CD14-positive monocyte (primary cell): ENCODE results near the gene SOCS3. TPM values are rescaled to one million over a fixed set of nuclear protein-coding genes. Genes with fewer than 3 reads are reported as not detected.

ENCODE experiments used
- DNase-seq, 3 donors: peaks; one replicate each; pipeline ENCODE4 v3.0.0-alpha.2; 2011 to 2022
- H2AFZ ChIP-seq: 2 replicates; pipeline ENCODE4 v1.6.0; 2012; ENCODE audit warnings: mild to moderate bottlenecking, low read depth, low read length, inconsistent platforms; ENCODE audit not compliant: insufficient read depth, poor library complexity, severe bottlenecking
- H3K27ac ChIP-seq, 2 donors: 1 replicate in 1 of 2; 2 replicates in 1 of 2; pipeline ENCODE4 v1.5.1; 2012 to 2013; ENCODE audit warnings: low read length in 2 of 2, control low read depth in 1 of 2, inconsistent platforms in 1 of 2, low read depth in 1 of 2, mild to moderate bottlenecking in 1 of 2
- H3K27me3 ChIP-seq, 2 donors: one replicate each; pipeline versions ENCODE4 v1.6.0 to v1.6.1; 2011 to 2013; ENCODE audit warnings: low read length in 2 of 2; ENCODE audit not compliant: control insufficient read depth in 2 of 2, insufficient read depth in 2 of 2
- H3K36me3 ChIP-seq, 2 donors: replicated peaks in 1 of 2; 1 replicate in 1 of 2; 2 replicates in 1 of 2; pipeline versions ENCODE4 v1.5.1 to v1.6.1; 2012 to 2013; ENCODE audit warnings: low read length in 2 of 2, control low read depth in 1 of 2, inconsistent platforms in 1 of 2, mild to moderate bottlenecking in 1 of 2; ENCODE audit not compliant: insufficient read depth in 2 of 2, control insufficient read depth in 1 of 2
- H3K4me1 ChIP-seq, 2 donors: 1 replicate in 1 of 2; 2 replicates in 1 of 2; pipeline versions ENCODE4 v1.5.1 to v1.6.1; 2012 to 2013; ENCODE audit warnings: low read length in 2 of 2, control low read depth in 1 of 2, inconsistent platforms in 1 of 2, mild to moderate bottlenecking in 1 of 2, moderate library complexity in 1 of 2; ENCODE audit not compliant: insufficient read depth in 2 of 2, control insufficient read depth in 1 of 2
- H3K4me2 ChIP-seq: replicated peaks from 2 replicates; pipeline ENCODE3; 2012; ENCODE audit warnings: low read length, moderate library complexity, mild to moderate bottlenecking; ENCODE audit not compliant: poor library complexity, severe bottlenecking; ENCODE audit errors: extremely low read depth
- H3K4me3 ChIP-seq, 3 experiments: fragments of 200-600 bp in 1 of 3; sonication (generic) in 1 of 3; replicated peaks in 1 of 3; 1 replicate in 2 of 3; 2 replicates in 1 of 3; pipeline ENCODE4 v1.5.1; 2011 to 2013; ENCODE audit warnings: low read length in 3 of 3, mild to moderate bottlenecking in 3 of 3, control low read depth in 2 of 3, low read depth in 2 of 3, inconsistent platforms in 1 of 3, moderate library complexity in 1 of 3
- H3K79me2 ChIP-seq: 2 replicates; pipeline ENCODE4 v1.6.0; 2012; ENCODE audit warnings: mild to moderate bottlenecking, control low read depth, inconsistent platforms, low read length, moderate library complexity; ENCODE audit not compliant: insufficient read depth
- H3K9ac ChIP-seq: 2 replicates; pipeline ENCODE4 v1.6.0; 2017; ENCODE audit warnings: low read length, mild to moderate bottlenecking; ENCODE audit not compliant: insufficient read depth, poor library complexity, severe bottlenecking
- H3K9me3 ChIP-seq, 2 donors: replicated peaks in 1 of 2; 1 replicate in 1 of 2; 2 replicates in 1 of 2; pipeline versions ENCODE4 v1.5.1 to v1.6.1; 2012 to 2013; ENCODE audit warnings: low read length in 2 of 2, control low read depth in 1 of 2; ENCODE audit not compliant: control insufficient read depth in 1 of 2, insufficient read depth in 1 of 2
- H4K20me1 ChIP-seq: 2 replicates; pipeline ENCODE4 v1.6.0; 2012; ENCODE audit warnings: mild to moderate bottlenecking, low read length, control low read depth, moderate library complexity; ENCODE audit not compliant: insufficient read depth
- H3K27ac Mint-ChIP-seq, 7 donors: one replicate each; pipeline ENCODE4 v1.8.0; 2020; ENCODE audit warnings: mild to moderate bottlenecking in 7 of 7, mixed read lengths in 7 of 7, moderate library complexity in 6 of 7, inconsistent platforms in 2 of 7
- H3K27me3 Mint-ChIP-seq, 3 donors: one replicate each; pipeline ENCODE4 v1.8.0; 2021 to 2022; ENCODE audit warnings: low read depth in 3 of 3, mild to moderate bottlenecking in 3 of 3, mixed read lengths in 3 of 3, moderate library complexity in 3 of 3, inconsistent platforms in 1 of 3
- H3K36me3 Mint-ChIP-seq, 2 donors: one replicate each; pipeline ENCODE4 v1.8.0; 2020; ENCODE audit warnings: mixed read lengths in 2 of 2, inconsistent platforms in 1 of 2, mild to moderate bottlenecking in 1 of 2
- H3K4me1 Mint-ChIP-seq: one replicate; pipeline ENCODE4 v1.8.0; 2020; ENCODE audit warnings: mild to moderate bottlenecking, mixed read lengths
- H3K4me3 Mint-ChIP-seq, 2 donors: one replicate each; pipeline ENCODE4 v1.8.0; 2020; ENCODE audit warnings: mild to moderate bottlenecking in 2 of 2, mixed read lengths in 2 of 2, moderate library complexity in 1 of 2
- H3K9me3 Mint-ChIP-seq, 7 donors: one replicate each; pipeline ENCODE4 v1.8.0; 2020 to 2022; ENCODE audit warnings: mixed read lengths in 7 of 7, mild to moderate bottlenecking in 6 of 7, moderate library complexity in 6 of 7, inconsistent platforms in 2 of 7
- WGBS: methylation state at CpG from one replicate; pipeline ENCODE4 v1.1.5; 2013; ENCODE audit warnings: missing lambda C conversion rate; ENCODE audit not compliant: insufficient coverage; 5-methylcytosine and 5-hydroxymethylcytosine counted together
- intact Hi-C, 2 donors: fragments of 100-400 bp; cut with micrococcal nuclease; formaldehyde crosslinking; loops; one replicate each; pipeline versions ENCODE4 v1.15.0 to v1.15.1; 2023
- polyA plus RNA-seq, 3 donors: library from polyadenylated mRNA; depleted of rRNA in 1 of 3; unstranded in 2 of 3; stranded (reverse) in 1 of 3; fragments of 300-500 nt in 2 of 3; fragments of >200 nt in 1 of 3; fragmentation: Illumina TruSeq in 2 of 3; gene quantifications; 1 replicate in 2 of 3; 2 replicates in 1 of 3; pipeline ENCODE4 v1.2.3, GENCODE V29; 2012 to 2021
- TF ChIP-seq, protein P1 (sequence below): fragments of 200-600 bp; IDR thresholded peaks from one replicate; pipeline ENCODE4 v1.8.0; 2022; ENCODE audit warnings: antibody characterized with exemption, mild to moderate bottlenecking

SOCS3 gene
- polyA plus RNA-seq, 3 donors = 123 to 441 (median 144) TPM

DNA sequence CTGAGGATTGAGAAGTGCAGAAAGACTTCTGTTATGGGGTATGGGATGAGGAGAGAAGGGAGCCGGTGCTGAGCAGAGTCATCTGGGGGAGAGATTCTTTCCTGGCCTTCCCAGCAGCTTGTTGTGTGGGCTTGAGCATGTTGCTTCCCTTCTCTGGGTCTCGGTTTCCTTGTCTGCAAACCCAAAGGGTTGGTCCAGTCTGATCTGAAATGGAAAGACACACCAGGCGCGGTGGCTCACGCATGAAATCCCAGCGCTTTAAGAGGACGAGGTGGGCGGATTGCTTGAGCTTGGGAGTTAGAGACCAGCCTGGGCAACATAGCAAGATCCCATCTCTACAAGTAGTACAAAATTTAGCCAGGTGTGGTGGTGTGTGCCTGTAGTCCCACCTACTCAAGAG, 6.0 kb downstream of the SOCS3 start:
- peaks cover 8 to 31% of the 10 kb centered on the region in 2 donors for H3K27me3 ChIP-seq
- TF ChIP-seq, protein P1, sequence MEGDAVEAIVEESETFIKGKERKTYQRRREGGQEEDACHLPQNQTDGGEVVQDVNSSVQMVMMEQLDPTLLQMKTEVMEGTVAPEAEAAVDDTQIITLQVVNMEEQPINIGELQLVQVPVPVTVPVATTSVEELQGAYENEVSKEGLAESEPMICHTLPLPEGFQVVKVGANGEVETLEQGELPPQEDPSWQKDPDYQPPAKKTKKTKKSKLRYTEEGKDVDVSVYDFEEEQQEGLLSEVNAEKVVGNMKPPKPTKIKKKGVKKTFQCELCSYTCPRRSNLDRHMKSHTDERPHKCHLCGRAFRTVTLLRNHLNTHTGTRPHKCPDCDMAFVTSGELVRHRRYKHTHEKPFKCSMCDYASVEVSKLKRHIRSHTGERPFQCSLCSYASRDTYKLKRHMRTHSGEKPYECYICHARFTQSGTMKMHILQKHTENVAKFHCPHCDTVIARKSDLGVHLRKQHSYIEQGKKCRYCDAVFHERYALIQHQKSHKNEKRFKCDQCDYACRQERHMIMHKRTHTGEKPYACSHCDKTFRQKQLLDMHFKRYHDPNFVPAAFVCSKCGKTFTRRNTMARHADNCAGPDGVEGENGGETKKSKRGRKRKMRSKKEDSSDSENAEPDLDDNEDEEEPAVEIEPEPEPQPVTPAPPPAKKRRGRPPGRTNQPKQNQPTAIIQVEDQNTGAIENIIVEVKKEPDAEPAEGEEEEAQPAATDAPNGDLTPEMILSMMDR = no peak
- H2AFZ ChIP-seq = no peak overlapping the region
- WGBS = 92% methylated on average over 7 of the region's 8 CpGs
- intact Hi-C loops = no loop called here
- H3K36me3 Mint-ChIP-seq = peaks cover 22 to 29% of the 10 kb centered on the region in 2 donors
- H3K27ac Mint-ChIP-seq = peak overlapping the region; percentile 26 to 87 (median 78)
- H3K9me3 ChIP-seq = no peaks in the 10 kb centered on the region
- peaks cover 27 to 42% (median 35%) of the 10 kb centered on the region in 3 donors for H3K27me3 Mint-ChIP-seq
- no peak overlapping the region for H3K9ac ChIP-seq
- H3K4me1 ChIP-seq = peaks cover 86 to 93% of the 10 kb centered on the region in 2 donors
- peaks cover 21% of the 10 kb centered on the region for H4K20me1 ChIP-seq
- peak overlapping the region; percentile 77 for H3K4me2 ChIP-seq
- H3K4me1 Mint-ChIP-seq = peaks cover 84% of the 10 kb centered on the region
- peaks cover 0 to 18% (median 13%) of the 10 kb centered on the region in 7 donors for H3K9me3 Mint-ChIP-seq
- DNase-seq = peak in 1 of 3 donors; percentile 7
- H3K4me3 ChIP-seq = peak overlapping the region in 1 of 3 experiments; percentile 73
- peaks cover 0 to 16% of the 10 kb centered on the region in 2 donors for H3K36me3 ChIP-seq
- no peak overlapping the region for H3K27ac ChIP-seq
- peak overlapping the region in 1 of 2 donors; percentile 64 for H3K4me3 Mint-ChIP-seq
- H3K79me2 ChIP-seq = no peaks in the 10 kb centered on the region

GRCh38 chr17:78351449-78352006, 8.3 kb downstream of the SOCS3 start:
- H2AFZ ChIP-seq = no peak overlapping the region

More at GRCh38 chr17:78351449-78352006, 8.3 kb downstream of the SOCS3 start:
- Mint-ChIP-seq H3K36me3 (peaks cover 2 to 8% of the 10 kb centered on the region in 2 donors), H3K4me3 (peak overlapping the region; percentile 16 to 64), H3K9me3 (peaks cover 0 to 4% (median 0%) of the 10 kb centered on the region in 7 donors), H3K4me1 (peaks cover 63% of the 10 kb centered on the region), H3K27me3 (peaks cover 17 to 34% (median 18%) of the 10 kb centered on the region in 3 donors), H3K27ac (peak overlapping the region; percentile 42 to 88 (median 75))
- DNase-seq = peak in 2 of 3 donors; percentile 46 to 80
- peaks cover 0 to 12% of the 10 kb centered on the region in 2 donors for H3K27me3 ChIP-seq
- H3K9ac ChIP-seq = no peak overlapping the region
- H3K36me3 ChIP-seq = no peaks in the 10 kb centered on the region
- 43% methylated on average over 11 of the region's 16 CpGs for WGBS
- intact Hi-C loops = no loop called here
- no peaks in the 10 kb centered on the region for H4K20me1 ChIP-seq
- H3K4me1 ChIP-seq = peaks cover 64 to 71% of the 10 kb centered on the region in 2 donors
- H3K4me3 ChIP-seq = peak overlapping the region in 1 of 3 experiments; percentile 25
- TF ChIP-seq, protein P1 = no peak
- peak overlapping the region; percentile 50 for H3K4me2 ChIP-seq
- H3K79me2 ChIP-seq = no peaks in the 10 kb centered on the region
- H3K9me3 ChIP-seq = no peaks in the 10 kb centered on the region
- H3K27ac ChIP-seq = peak overlapping the region in 1 of 2 donors; percentile 17
